Activated T-cell treated with anti-CD3 and anti-CD28 coated beads, Interleukin-2, amount 50 U/mL, for 48 hours (primary cell): ENCODE data around the gene LAYN.

ENCODE experiments used
- DNase-seq, 2 experiments: peaks; one replicate each; pipeline ENCODE4 v3.0.0-alpha.2; 2020

Gene LAYN

GRCh38 chr11:111598559-111598958 is 58.0 kb downstream of the LAYN start:
- no peak for DNase-seq

DNA sequence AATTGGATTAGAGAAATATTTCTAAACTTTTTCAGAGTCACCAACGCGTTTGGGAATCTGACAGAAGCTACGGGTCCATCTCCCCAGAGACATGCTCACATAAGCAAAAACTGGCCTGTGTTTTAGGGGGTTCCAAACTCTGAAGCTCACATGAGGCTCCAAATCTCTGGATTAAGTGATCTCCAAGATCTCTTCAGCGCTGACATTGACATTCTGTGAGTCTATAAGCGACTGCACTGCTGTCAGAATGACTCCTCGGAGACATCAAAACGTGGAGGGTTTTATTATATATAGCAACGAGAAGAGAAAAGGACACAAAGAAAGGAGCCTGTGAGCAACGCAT is 61.1 kb downstream of the LAYN start:
- DNase-seq, result no peak

GRCh38 chr11:111601979-111602864 is 61.7 kb downstream of the LAYN start, which contains the start of gene SIK2:
TSS of gene SIK2 (plus strand) at chr11:111602449. CDS start at chr11:111602564, 115 bp downstream.
- peak; percentile 92 to 94 for DNase-seq

- DNase-seq, result peak; percentile 29 to 31
Observed at GRCh38 chr11:111602865-111603610, 62.5 kb downstream of the LAYN start.

GRCh38 chr11:111603611-111604130 is 63.2 kb downstream of the LAYN start:
- no peak for DNase-seq

DNA sequence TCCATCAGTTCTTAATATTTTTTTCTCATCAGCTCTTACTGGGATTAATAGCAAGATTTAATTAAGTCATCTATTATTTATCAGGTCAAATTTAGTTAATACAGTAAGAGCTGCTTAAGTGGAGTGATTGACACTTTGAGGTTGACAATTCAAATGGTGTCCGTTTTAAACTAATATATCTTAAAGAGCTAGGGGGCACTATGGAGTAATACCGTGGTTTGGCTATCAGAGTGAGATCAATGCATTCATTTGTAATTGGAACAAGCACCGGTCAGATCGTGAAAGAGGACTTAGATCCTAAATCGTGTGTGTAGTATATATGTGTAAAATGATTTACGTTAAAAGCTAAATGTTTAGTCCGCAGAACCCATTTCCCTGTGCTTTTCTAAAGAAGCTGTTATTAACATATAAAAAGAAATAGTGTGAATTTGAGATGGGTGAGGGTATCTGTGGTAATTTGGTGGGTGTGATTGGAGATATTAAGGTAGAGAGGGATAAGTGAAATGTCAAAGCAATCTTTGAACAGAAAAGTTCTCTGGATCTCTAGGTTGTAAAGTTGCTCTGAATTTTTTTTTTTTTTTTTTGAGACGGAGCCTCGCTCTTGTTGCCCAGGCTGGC is 64.0 kb downstream of the LAYN start:
- DNase-seq, result no peak

- no peak for DNase-seq
Observed at GRCh38 chr11:111605681-111606080, 65.2 kb downstream of the LAYN start.

DNA sequence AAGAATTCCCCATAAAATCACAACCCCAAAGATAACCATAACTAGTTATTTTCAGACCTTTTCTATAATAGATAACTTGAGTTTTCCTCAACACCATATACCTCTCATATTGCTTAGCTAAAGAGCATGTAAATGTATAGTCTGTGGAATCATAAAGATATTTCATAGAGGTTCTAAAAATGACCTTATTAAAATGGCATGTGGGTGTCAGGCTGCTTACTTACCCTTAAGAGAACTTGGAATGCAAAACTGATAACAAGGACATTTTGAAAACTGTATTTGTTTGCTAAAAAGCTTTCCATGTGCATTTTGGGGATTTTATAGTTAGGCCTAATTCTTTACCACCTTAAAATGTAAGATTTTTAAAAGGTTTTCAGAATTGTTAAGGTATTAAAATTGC is 66.5 kb downstream of the LAYN start:
- DNase-seq, result no peak

DNA sequence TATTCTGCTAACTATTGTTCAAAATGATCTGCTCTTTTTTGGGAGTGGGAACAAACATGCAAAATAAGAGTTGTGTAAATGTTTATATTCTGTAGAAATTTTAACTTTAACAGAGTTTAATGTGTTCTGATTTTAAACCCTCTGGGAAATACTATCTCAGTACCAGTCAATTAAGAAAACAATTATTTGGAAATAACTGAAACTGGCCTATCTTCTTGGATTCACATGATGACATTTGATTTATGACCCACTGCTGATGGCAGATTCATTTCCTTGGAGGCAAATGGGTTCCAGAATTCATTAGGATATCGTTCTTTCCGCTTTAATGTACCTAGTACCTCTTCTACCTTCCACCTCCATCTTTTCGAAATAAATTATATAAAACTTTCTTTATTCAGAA is 67.2 kb downstream of the LAYN start:
- DNase-seq, result no peak
